GM12878 (cell line): ENCODE measurements around the gene ZP4. TPM values are rescaled to one million over a fixed set of nuclear protein-coding genes. Genes with fewer than 3 reads are reported as not detected.

Experiments used
- ATAC-seq: fragments of 200-7000 bp; cut with Tn5 transposase; 3 replicates; pipeline ENCODE4 v1.9.1; 2020; ENCODE audit warnings: mild to moderate bottlenecking, moderate library complexity
- BruUV-seq: library from RNA; stranded (reverse); fragments of 400-500 nt; replicated peaks from 2 replicates; lab custom pipeline; 2021; lab: Mats Ljungman, UMichigan
- CTCF ChIA-PET: fragments of 300-600 bp; sonication (Branson Sonifier 250); formaldehyde crosslinking; extraction: SDS; loops from one replicate; lab custom pipeline; 2021; ENCODE audit warnings: inconsistent platforms; lab: Yijun Ruan, JAX
- POLR2A ChIA-PET: fragments of 350-600 bp; formaldehyde crosslinking; extraction: SDS; loops from one replicate; lab custom pipeline; 2021; ENCODE audit warnings: inconsistent platforms; lab: Charles Lee
- RAD21 ChIA-PET: fragments of 300-600 bp; sonication (Branson Sonifier 250); formaldehyde crosslinking; loops from one replicate; lab custom pipeline; 2023; ENCODE audit warnings: antibody characterized with exemption; ENCODE audit not compliant: unreplicated experiment; lab: Charles Lee
- SMC1A ChIA-PET: fragments of 300-600 bp; sonication (Branson Sonifier 250); formaldehyde crosslinking; loops from one replicate; lab custom pipeline; 2023; ENCODE audit not compliant: unreplicated experiment, uncharacterized antibody; lab: Charles Lee
- DNase-seq: peaks from one replicate; pipeline ENCODE4 v3.0.0-alpha.2; 2011; ENCODE audit warnings: low read depth, low spot score
- FAIRE-seq: peaks from 3 replicates; lab custom pipeline; 2011; peaks lifted over from hg19 to GRCh38; lab: Jason Lieb, UNC
- H2AFZ ChIP-seq: 2 replicates; pipeline ENCODE4 v1.6.0; 2011; ENCODE audit warnings: low read depth, low read length, control low read depth; ENCODE audit not compliant: control insufficient read depth
- H3K27ac ChIP-seq: 2 replicates; pipeline ENCODE4 v1.5.1; 2011; ENCODE audit warnings: control low read depth; ENCODE audit not compliant: control insufficient read depth, insufficient read depth
- H3K27me3 ChIP-seq, 2 experiments: replicated peaks in 1 of 2; 2 replicates each; pipeline versions ENCODE4 v1.6.0 to v1.6.1; 2011; ENCODE audit warnings: low read length in 1 of 2; ENCODE audit not compliant: control insufficient read depth in 2 of 2, insufficient read depth in 2 of 2
- H3K36me3 ChIP-seq, 2 experiments: 2 replicates each; pipeline ENCODE4 v1.5.1; 2011; ENCODE audit warnings: low read length in 1 of 2; ENCODE audit not compliant: control insufficient read depth in 2 of 2, insufficient read depth in 2 of 2
- H3K4me1 ChIP-seq: 2 replicates; pipeline ENCODE4 v1.6.1; 2011; ENCODE audit warnings: mild to moderate bottlenecking, low read length, moderate library complexity, mixed read lengths; ENCODE audit not compliant: control insufficient read depth, insufficient read depth
- H3K4me2 ChIP-seq: 2 replicates; pipeline ENCODE4 v1.6.0; 2011; ENCODE audit warnings: control low read depth; ENCODE audit not compliant: control insufficient read depth, insufficient read depth
- H3K4me3 ChIP-seq: fragments of 200-600 bp; sonication (generic); 2 replicates; pipeline ENCODE4 v1.5.1; 2016
- H3K79me2 ChIP-seq: 2 replicates; pipeline ENCODE4 v1.6.0; 2011; ENCODE audit warnings: low read length; ENCODE audit not compliant: control insufficient read depth, insufficient read depth
- H3K9ac ChIP-seq: 2 replicates; pipeline ENCODE4 v1.8.0; 2011; ENCODE audit warnings: low read length, control low read depth, mixed read lengths; ENCODE audit not compliant: control insufficient read depth, insufficient read depth
- H3K9me3 ChIP-seq: replicated peaks from 3 replicates; pipeline ENCODE4 v1.5.1; 2011; ENCODE audit warnings: mild to moderate bottlenecking, low read length; ENCODE audit not compliant: control insufficient read depth, insufficient read depth
- H4K20me1 ChIP-seq: 2 replicates; pipeline ENCODE4 v1.6.0; 2011; ENCODE audit not compliant: control insufficient read depth, insufficient read depth
- ASH2L ChIP-seq: fragments of 300-600, 200-600 bp; sonication (generic); IDR thresholded peaks from 2 replicates; pipeline ENCODE4 v1.6.1; 2017; ENCODE audit warnings: low read depth, mild to moderate bottlenecking, borderline replicate concordance
- ATF7 ChIP-seq: fragments of 450-650 bp; IDR thresholded peaks from 2 replicates; pipeline ENCODE4 v1.6.1; 2016; ENCODE audit warnings: low read depth, mild to moderate bottlenecking
- CHD1 ChIP-seq: IDR thresholded peaks from 2 replicates; pipeline ENCODE4 v1.6.1; 2012; ENCODE audit warnings: low read depth, low read length, improper control_type of control experiment
- E2F8 ChIP-seq: fragments of 450-650 bp; IDR thresholded peaks from 2 replicates; pipeline ENCODE4 v1.6.1; 2018; ENCODE audit warnings: mild to moderate bottlenecking, low read depth, moderate library complexity; ENCODE audit not compliant: partially characterized antibody
- FOXM1 ChIP-seq: IDR thresholded peaks from 2 replicates; pipeline ENCODE4 v1.6.1; 2012; ENCODE audit warnings: low read depth, mild to moderate bottlenecking, inconsistent platforms, low read length, moderate library complexity
- HDAC2 ChIP-seq: fragments of 200-600 bp; sonication (generic); IDR thresholded peaks from 2 replicates; pipeline ENCODE4 v1.6.1; 2017
- HDAC6 ChIP-seq: fragments of 200-600 bp; sonication (generic); IDR thresholded peaks from one replicate; pipeline ENCODE4 v1.8.0; 2017; ENCODE audit warnings: antibody characterized with exemption; ENCODE audit not compliant: unreplicated experiment
- MTA2 ChIP-seq: fragments of 450-650 bp; IDR thresholded peaks from 2 replicates; pipeline ENCODE4 v1.6.1; 2016; ENCODE audit warnings: low read depth, mild to moderate bottlenecking, moderate library complexity
- NR2C2 ChIP-seq: IDR thresholded peaks from 2 replicates; pipeline ENCODE4 v1.6.1; 2011; ENCODE audit warnings: borderline replicate concordance, low read depth; ENCODE audit not compliant: control insufficient read depth, insufficient read length
- POLR2AphosphoS2 ChIP-seq: IDR thresholded peaks from 2 replicates; pipeline ENCODE4 v1.6.1; 2011; ENCODE audit warnings: low read depth, mild to moderate bottlenecking, low read length, improper control_type of control experiment, moderate library complexity
- POU2F2 ChIP-seq: IDR thresholded peaks from 3 replicates; pipeline ENCODE4 v1.6.1; 2011; ENCODE audit warnings: low read depth, mild to moderate bottlenecking, low read length, borderline replicate concordance
- RAD51 ChIP-seq: fragments of 450-650 bp; IDR thresholded peaks from 2 replicates; pipeline ENCODE4 v1.6.1; 2016; ENCODE audit warnings: moderate library complexity, mild to moderate bottlenecking, inconsistent platforms
- SKIL ChIP-seq: fragments of 450-650 bp; IDR thresholded peaks from 2 replicates; pipeline ENCODE4 v1.6.1; 2017; ENCODE audit warnings: mild to moderate bottlenecking, low read depth, inconsistent platforms; ENCODE audit not compliant: poor library complexity, severe bottlenecking
- ZNF207 ChIP-seq: fragments of 450-650 bp; IDR thresholded peaks from 2 replicates; pipeline ENCODE4 v1.6.1; 2014; ENCODE audit warnings: antibody characterized with exemption, mild to moderate bottlenecking, borderline replicate concordance
- WGBS: methylation state at CpG from one replicate; pipeline ENCODE4 v1.1.6; 2016; ENCODE audit warnings: low lambda C conversion rate; ENCODE audit not compliant: insufficient replicate concordance, insufficient coverage; ENCODE audit errors: missing lambda C conversion rate; 5-methylcytosine and 5-hydroxymethylcytosine counted together
- in situ Hi-C: fragments of 300-500 bp; cut with MboI; formaldehyde crosslinking; loops from 9 replicates; pipeline ENCODE4 v1.14.3; 2018; ENCODE audit warnings: mixed read lengths
- intact Hi-C: fragments of 100-400 bp; cut with micrococcal nuclease; formaldehyde crosslinking; loops from one replicate; pipeline ENCODE4 v1.14.2; 2022; ENCODE audit not compliant: unreplicated experiment
- polyA plus RNA-seq, 11 experiments: library from polyadenylated mRNA; depleted of rRNA in 4 of 11; unstranded in 6 of 11; stranded (reverse) in 5 of 11; fragments of >200 nt; fragmentation: Nextera tagmentation in 4 of 11; fragmentation: Illumina TruSeq in 1 of 11; extraction: Ambion mirVana in 4 of 11; extraction: Trizol in 1 of 11; gene quantifications; 1 replicate in 1 of 11; 2 replicates in 10 of 11; pipeline versions ENCODE4 v1.2.1 to v1.2.3, GENCODE V29; 2011 to 2016; ENCODE audit warnings: inconsistent platforms in 2 of 11, missing spikeins in 2 of 11, low read depth in 1 of 11
- total RNA-seq, 4 experiments: library from RNA; depleted of rRNA in 3 of 4; stranded (reverse); fragments of >200 nt in 3 of 4; fragmentation: Illumina TruSeq in 1 of 4; extraction: Trizol in 1 of 4; gene quantifications; 2 replicates each; pipeline versions ENCODE4 v1.2.1 to v1.2.3, GENCODE V29; 2013 to 2021

ZP4 gene
- total and polyA plus RNA-seq, 10 of the 15 experiments (the other 5 are each of a cell fraction or from before 2014, with no cell fraction given), result 0.23 TPM; not detected in 9

DNA sequence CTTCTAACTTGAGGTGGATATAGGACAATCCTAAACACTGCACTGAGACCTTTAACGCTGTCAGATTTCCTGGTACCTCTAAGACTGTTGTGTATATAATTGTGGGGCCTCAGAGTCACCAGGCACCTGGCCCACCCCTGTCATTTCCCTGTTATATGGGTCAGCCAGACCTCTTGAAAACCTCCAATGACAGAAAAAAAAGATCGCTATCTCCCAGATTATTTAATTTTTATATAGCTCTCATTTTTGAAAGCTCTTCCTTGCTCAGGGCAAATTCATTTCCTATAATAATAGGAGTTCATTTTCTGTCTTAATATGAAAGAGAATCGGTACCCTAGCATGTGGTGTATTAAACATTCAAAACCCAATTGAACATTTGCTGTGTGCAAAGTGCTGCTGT, 56.7 kb downstream of the ZP4 start:
- no TSS peak for BruUV-seq
- CTCF ChIA-PET, result interaction anchor here (1.1 to 2.4 kb wide), 3 partner anchors 17 to 30 kb away, joined by 3 to 7 read pairs (median 5); no protein-coding TSS in a partner anchor
- Histone ChIP-seq H2AFZ (no peak overlapping the region), H3K36me3 (no peaks in the 10 kb centered on the region), H4K20me1 (no peaks in the 10 kb centered on the region), H3K4me3 (no peak overlapping the region), H3K4me1 (no peaks in the 10 kb centered on the region), H3K9ac (no peak overlapping the region), H3K4me2 (no peak overlapping the region), H3K9me3 (no peaks in the 10 kb centered on the region), H3K79me2 (no peaks in the 10 kb centered on the region), H3K27ac (no peak overlapping the region), H3K27me3 (no peaks in the 10 kb centered on the region)
- no peak for DNase-seq
- FAIRE-seq, result no peak
- SMC1A ChIA-PET, result interaction anchor here (0.8 kb wide), 1 partner anchor 67 kb away, joined by 4 read pairs; no protein-coding TSS in a partner anchor
- no peak for ATAC-seq
- WGBS, result 28% methylated on average over 3 of the region's 3 CpGs
- POLR2A ChIA-PET, result no interaction called here
- TF ChIP-seq HDAC6, result no peak
- no peak for TF ChIP-seq POLR2AphosphoS2
- RAD21 ChIA-PET, result interaction anchor here (1.1 kb wide), 1 partner anchor 31 kb away, joined by 3 read pairs; no protein-coding TSS in a partner anchor
- in situ Hi-C loops, result no loop called here
- intact Hi-C loops, result no loop called here

DNA sequence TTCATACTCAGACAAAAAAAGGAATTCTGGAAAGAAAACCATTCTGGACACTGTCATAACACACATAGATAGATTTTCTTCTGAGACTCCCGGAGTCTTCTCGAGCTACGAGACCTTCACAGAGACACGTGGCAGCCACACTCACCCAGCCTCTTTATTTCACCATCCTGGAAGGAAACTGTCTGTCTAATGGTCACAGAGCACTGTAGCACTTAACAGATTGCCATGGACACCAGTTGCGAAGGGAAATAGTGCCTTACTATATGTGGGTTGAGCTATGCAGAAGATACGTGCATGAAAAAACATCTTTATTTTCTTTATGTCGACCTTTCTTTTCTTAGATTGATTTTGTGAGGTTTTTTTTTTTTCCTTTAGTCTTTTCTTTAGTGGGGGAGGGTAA, 57.9 kb downstream of the ZP4 start:
- Histone ChIP-seq H3K9me3 (no peaks in the 10 kb centered on the region), H3K4me3 (no peak overlapping the region), H3K4me1 (no peaks in the 10 kb centered on the region), H3K27ac (no peak overlapping the region), H3K79me2 (no peaks in the 10 kb centered on the region), H4K20me1 (no peaks in the 10 kb centered on the region), H3K27me3 (no peaks in the 10 kb centered on the region), H3K4me2 (no peak overlapping the region), H2AFZ (no peak overlapping the region), H3K36me3 (no peaks in the 10 kb centered on the region), H3K9ac (no peak overlapping the region)
- RAD21 ChIA-PET, result no interaction called here
- CTCF ChIA-PET, result interaction anchor here (0.8 to 1.9 kb wide), 3 partner anchors 18 to 31 kb away, joined by 4 to 5 read pairs (median 4); no protein-coding TSS in a partner anchor
- intact Hi-C loops, result no loop called here
- POLR2A ChIA-PET, result no interaction called here
- FAIRE-seq (no peak), DNase-seq (no peak), ATAC-seq (no peak)
- BruUV-seq, result no TSS peak
- SMC1A ChIA-PET, result no interaction called here
- in situ Hi-C loops, result no loop called here
- WGBS, result 32% methylated on average over 7 of the region's 7 CpGs
- TF ChIP-seq ZNF207 (no peak), NR2C2 (no peak), POU2F2 (no peak), ASH2L (no peak), CHD1 (no peak), FOXM1 (no peak), SKIL (no peak), E2F8 (no peak), HDAC2 (no peak), RAD51 (no peak), ATF7 (no peak), MTA2 (no peak)
